Effector CD4-positive, alpha-beta T cell (primary cell): ENCODE results near the gene USP13.
"Not testable (repeated sequence)": the region's sequence is repeated elsewhere in the genome, so short reads cannot be mapped to it uniquely, and the experiment has no call there.

Source experiments
- DNase-seq: peaks from one replicate; pipeline ENCODE4 v3.0.0-alpha.2; 2020

Gene USP13

DNA sequence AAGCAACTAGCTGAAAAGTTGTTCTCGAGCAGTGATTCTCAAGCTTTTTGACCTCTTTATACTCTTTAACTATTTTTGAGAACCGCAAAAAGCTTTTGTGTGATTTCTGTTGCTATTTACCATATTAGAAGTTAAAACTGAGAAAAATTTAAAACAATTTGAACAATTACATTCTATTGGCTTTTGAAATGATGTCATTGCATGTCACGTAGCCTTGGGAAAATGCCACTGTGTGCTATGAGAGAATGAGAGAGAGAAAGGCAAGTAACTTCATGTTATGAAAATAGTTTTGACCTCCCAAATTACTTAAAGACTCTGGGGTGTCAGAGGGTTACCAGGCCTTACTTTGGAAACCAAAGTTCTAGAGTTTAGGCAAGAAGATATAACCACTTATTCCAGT is 8.0 kb downstream of the USP13 start:
- DNase-seq = no peak

DNA sequence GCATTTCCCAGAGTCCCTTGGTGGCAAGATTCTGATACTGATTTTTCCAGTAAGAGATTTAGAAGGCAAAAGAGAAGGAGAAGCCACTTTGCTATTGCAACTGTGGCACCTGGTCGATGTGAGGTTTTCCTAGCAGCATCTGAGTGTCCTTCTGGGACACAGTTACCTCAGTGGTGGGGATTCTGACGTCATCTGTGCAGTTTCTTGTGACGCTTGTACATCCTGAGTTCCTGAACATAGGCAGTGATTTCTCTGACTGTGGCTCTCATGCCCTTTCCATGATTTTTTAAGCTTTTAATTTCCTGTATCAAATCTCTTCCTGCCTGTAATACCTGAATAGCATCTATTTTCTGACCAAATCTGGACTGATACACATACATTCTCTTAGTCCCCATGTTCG is 8.9 kb downstream of the USP13 start:
- no peak for DNase-seq

DNA sequence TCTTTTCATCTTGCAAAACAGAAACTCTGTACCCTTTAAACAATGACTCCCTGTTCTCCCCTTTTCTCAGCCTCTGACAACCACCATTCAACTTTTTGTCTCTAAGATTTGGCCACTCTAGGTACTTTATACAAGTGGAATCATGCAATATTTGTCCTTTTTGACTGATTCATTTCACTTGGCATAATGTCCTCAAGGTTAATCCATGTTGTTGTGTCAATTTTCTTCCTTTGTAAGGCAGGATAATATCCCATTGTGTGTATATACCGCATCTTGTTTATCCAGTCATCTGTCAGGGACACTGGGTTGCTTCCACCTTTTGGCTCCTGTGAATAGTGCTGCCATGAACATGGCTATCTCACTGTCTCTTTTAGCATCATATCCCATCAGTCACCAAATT is 10.3 kb downstream of the USP13 start:
- DNase-seq = no peak

DNA sequence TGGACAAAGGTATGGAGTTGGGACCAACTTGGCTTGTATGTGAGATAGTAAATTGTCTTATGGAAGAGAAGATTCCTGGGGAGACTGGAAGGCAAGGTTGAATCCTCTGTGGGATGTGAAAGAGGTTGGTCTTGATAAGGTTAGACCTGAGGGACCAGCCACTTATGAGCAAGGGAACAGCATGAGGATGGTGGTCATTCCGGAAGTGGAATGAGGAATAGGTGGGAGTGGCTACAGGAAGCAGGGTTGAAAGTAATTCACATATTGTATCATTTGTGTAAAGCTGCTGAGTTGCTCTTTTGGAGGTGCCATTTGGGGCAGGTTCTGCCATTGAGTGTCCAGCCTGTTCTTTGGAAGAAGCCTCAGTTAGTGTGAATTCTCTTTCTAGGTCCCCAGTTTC is 13.2 kb downstream of the USP13 start:
- no peak for DNase-seq

DNA sequence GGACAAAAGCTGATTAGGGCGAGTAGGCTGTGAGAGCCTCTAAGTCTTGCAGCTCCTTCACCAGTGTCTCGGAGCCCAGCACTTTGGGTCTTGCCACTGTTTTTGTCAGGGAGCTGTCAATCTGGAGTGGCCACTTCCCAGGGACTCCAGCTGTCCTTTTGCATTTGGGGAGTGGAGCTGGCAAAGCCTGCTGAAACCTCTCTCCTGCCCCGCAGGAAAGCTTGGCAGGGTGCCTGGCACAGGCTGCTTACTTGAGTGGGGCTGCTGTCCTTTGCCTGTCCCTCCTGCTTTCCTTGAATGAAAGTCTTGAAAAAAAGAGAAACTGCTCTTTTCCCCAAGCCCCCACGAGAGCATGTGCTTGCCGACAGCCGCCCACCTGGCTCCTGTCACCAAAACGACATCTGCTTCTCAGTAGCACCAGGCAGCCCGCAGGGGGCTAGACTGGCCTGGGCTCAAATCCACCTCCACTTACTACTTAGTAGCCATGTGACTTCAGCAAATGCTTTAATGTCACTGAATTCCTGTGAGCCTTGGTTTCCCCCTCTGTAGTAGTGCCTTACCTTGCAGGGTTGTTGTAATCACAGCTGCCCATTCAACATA is 13.7 kb downstream of the USP13 start:
- no peak for DNase-seq

DNA sequence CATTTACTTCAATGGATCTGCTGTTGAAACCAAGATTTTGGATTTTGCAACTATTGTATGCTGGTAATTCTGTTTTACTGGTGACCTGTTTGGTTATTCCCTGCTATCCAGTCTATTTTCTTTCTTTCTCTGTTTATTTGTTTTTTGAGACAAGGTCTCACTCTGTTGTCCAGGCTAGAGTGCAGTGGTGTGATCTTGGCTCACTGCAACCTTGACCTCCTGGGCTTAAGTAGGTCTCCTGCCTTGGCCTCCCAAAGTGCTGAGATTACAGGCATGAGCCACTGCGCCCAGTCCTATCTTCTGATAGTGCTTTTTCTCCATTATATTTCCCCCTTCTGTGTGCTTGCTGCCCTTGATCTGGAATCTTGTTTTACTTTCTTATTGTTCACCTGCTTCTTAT is 15.6 kb downstream of the USP13 start:
- no peak for DNase-seq

DNA sequence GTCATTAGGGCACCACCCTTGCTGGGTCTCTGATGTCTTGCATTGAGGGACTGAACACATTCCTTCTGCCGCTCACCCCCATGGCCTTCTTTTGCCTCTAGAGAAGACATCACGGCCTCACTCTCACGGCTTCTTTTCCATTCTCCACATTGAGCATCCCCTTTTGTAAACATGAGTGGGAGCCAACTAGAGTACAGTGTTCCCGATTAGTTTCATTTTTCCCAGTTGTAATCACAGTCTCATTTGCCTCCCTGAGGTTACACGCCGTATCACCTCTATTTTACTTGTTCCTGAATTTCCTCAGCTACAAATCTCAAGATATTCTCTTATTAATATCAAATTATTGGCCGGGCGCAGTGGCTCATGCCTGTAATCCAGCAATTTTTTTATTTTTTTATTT is 17.5 kb downstream of the USP13 start:
- no peak for DNase-seq

DNA sequence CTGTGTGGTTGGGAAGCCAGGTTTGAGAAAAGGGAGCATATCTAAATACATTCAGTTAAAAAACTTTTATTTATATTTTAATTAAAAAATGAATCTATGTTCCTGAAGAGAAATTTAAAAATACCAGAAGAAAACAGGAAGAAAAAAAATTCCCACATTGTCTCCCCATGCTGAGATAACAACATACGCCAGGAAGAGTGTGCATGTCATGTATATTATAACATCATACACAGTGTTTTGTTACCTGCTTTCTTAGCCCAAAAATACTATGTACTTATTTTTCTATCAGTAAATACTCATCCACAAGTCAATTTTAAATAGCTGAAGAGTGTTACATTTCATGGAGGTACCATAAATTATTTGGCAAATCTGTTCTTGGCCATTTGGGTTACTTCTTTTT is 18.5 kb downstream of the USP13 start:
- DNase-seq = no peak

DNA sequence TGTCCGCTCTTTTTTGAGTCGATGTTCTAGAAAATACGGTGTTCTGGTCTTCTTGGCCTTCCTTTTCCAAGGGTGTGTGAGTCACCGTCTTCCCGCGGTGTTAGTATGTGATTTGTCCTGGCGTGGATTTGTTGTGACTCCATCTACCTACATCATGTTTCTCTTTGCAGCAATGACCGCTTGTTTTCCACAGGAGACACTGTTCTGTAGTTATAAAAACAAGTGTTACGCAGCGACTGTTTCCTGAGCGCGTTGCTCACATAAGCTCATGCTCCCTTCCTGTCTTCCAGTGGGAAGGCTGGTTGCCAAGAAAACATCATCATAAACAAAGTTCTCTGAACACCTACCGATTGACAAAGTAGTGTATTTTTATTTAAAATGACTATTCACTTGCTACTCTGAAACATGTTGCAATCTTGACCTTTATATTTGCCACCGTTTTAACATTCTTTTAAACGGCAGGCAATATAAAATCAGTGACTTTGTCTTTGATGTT is 19.0 kb downstream of the USP13 start:
- DNase-seq = no peak

DNA sequence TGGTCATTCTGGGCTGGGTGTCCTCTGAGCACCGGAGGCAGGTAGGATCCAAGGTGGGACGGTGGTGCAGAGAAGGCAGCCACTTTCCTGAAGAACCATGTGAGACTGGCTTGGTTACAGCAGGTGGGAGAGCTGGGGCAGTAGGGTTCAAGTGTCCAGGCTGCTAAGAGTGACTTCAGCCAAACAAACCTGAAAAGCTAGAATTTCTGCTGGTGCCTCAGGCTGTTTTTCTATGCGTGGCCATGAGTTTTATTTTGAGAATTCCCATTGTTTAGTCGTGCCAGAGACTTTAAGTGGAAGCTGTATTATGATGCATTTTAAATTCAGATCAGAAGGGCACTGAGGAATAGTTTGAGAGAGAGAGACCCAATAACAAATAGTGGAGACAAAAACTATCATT is 20.1 kb downstream of the USP13 start:
- no peak for DNase-seq

DNA sequence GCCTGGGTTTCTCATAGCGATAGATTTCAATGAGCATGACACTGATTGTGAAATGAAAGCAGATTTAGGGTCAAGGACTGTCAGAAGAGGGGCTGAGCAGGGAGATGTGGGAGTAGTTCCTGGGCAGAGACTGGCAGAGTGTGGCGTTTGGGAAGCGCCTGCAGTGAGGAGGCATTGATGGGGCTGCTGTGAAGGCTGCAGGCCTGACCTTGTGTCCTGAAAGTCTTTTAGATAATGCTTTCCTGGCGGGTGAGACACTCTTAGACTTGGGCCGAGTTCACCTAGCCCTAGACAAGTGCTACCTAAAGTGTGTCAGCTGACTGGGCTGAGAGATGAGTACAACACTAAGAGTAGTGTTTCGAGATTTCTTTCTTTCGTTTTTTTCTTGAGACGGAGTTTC is 20.7 kb downstream of the USP13 start:
- DNase-seq = no peak

DNA sequence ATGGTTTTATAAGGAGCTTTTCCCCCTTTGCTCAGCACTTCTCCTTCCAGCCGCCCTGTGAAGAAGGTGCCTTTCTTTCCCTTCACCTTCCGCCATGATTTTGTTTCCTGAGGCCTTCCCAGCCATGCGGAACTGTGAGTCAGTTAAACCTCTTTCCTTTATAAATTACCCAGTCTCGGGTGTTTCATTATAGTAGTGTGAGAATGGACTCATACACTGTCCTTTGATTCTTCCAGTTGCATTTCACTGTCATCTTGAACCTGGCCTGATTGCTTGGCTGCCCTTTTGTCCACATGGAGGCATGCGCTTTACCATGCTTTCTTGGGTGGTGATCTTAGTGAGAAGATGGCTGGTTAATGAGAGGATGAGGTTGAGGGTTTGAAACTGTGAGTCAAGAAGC is 23.2 kb downstream of the USP13 start:
- DNase-seq = no peak

DNA sequence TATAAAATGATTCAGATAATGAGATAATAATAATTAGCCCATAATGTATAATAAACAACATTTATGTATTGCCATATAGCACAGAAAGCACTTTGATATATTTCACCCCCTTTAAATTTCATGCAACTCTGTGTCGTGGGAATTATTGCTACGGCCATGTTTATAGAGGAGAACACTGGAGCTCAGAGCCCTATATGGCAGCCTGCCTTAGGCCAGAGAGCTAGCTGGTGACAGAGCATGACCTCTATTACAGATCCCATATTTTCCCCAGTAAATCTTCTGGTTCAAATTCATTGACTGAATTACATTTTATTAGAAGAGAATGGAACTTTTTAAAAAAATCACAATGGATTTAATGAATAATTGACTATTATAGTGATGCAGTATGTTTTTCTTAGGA is 25.0 kb downstream of the USP13 start:
- DNase-seq = no peak

DNA sequence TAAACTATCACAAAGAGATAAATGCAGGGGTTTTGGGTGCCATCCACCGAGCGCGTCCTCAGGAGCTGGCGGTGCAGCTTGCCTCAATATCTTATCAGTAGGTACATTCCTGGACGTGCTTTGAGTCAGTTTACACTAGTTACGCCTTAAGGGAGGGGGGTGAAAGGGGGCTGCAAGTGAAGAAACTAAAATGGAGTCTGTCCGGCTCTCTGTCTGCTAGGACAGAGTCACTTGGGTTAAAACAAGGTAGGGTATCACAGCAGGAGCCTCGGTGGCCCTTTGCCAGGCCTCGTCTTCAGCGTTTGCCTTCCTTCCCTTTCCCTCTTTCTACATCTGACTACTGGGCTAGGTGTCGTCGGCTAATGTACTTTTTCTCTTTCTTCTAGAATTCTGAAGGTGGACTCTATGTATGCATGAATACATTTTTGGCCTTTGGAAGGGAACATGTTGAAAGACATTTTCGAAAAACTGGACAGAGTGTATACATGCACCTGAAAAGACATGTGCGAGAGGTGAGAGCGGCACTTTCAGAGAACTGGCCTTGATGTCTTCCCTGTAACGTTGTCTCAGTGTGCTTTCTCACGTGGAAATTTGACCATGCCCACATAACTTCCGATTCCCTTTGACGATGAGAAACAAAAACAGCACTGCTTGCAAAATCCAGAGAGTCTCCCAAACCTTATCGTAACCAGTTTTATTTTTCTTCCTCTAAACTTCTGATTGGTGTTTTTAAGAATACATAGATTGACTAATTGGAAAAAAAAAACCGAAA is 28.8 kb downstream of the USP13 start:
- DNase-seq = no peak

DNA sequence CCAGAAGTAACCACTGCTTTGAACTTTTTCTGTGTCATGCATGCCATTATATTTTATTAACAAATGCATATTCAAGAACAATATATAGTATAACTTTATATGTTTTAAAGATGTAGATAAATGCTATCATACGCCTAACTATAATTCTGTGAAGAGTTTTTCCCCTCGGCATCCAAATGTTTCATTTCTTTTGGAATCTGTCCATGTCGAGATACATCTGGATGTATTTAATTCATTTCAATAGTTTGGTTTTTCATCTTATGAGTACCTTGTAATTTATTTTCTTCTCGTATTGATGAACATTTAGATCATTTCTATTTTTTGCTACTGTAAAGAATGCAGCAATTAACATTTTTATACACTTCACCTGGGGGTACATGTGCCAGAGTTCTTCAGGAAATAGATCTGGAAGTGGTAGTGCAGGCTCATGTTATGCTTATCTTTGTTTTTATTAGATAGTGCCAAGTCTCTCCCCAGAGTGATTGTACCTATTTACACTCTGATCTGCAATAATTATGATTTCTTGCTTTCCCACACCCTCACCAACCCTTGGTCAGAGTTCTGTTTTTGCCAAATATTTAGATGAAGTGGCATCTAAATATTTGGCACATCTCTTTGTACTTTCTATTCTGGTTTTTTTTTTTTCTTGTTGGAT is 29.7 kb downstream of the USP13 start:
- no peak for DNase-seq

DNA sequence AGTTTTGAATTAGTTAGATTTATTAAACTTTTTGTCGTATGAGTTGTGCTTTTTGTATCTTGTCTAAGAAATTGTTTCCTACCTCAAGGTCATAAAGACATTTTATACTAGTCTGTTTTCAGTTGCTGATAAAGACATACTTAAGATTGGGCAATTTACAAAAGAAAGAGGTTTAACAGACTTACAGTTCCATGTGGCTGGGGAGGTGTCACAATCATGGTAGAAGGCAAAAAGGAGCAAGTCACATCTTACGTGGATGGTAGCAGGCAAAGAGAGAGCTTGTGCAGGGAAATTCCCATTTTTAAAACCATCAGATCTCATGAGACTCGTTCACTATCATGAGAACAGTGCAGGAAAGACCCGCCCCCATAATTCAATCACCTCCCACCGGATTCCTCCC is 30.4 kb downstream of the USP13 start:
- DNase-seq = not testable (repeated sequence)

DNA sequence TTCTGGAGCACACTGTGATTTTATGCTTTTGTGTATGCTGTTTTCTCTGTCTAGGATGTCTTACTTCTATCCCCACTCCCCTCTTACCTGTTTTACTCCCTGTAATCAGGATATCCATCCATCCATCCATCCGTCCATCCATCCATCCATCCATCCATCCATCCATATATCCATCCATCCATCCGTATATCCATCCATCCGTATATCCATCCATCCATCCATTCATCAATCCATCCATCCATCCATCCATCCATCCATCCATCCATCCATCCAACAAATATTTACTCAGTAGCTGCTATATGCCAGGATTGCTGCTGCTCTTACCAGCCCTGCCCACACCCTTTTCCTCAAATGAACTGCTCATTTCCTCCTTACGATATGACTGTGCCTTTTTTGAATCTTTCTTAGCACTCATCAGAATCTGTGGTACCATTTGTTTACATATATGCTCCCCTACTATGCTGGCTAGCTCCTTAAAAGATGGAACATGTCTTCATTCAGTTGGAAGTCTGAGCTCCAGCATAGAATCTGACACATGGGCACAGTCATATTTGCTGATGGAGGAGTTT is 35.2 kb downstream of the USP13 start:
- DNase-seq = no peak

DNA sequence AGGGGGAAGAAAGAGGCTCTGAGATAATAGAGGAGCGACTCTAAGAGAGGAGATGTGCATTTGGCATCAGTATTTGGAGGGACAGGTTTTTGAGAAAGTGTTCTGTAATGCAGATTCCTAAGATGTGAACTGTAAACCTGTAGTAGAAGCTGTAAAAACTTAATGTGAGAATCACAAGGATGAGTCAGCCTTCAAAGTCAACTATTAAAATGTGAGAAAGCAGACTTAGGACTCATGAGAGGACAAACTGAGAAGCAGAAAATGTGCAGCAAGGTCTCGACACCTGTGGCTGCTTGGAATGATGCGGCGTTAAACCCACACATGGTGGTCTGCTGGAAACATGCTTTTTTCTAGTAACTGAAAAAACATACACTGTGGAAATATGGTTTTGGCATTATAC is 36.0 kb downstream of the USP13 start:
- no peak for DNase-seq

DNA sequence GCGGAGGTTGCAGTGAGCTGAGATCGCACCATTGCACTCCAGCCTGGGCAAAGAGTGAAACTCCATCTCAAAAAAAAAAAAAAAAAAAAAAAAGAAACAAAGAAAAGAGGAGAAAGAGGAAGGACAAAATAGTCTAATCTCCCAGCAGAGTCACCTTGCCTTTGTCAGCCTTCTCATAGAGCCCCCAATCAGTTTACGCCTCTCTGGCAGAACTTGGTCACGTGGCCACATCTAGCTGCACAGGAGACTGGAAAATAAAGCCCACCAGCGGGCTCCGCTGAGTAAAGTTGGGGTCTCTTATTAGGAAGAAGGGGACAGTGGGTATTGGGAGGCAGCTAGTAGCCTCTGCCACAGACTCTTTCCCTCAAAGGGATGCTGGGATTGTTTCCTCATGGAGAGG is 41.9 kb downstream of the USP13 start:
- DNase-seq = no peak

DNA sequence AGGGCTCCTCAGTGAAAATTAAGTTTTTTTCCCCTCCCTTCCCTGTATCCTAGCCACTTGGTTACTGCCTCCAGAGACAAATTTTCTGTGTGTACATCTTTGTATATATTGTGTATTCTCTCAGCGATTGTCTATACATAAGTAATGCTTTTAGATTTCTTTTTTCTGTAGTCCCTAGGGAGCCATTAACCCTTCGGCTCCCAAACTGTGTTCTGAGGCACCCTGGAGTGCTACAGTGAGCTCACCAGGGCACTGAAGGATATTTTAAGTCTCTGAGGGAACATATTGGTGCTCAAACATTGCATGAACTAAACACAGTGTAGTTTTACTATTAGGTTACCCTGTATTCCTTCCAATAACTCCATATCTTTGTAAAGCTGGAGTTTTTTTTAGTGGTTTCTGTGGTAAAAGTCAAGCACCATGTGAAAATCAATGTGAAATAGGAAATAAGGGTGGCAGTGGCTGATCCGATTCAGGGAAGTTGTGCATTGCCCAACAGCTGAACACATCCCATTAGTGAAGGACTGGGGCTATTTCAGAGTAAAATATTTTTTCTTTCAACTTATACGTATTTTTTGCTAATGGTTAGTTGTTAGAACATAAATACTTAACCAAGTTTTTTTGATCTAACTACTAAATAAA is 43.0 kb downstream of the USP13 start:
- no peak for DNase-seq

DNA sequence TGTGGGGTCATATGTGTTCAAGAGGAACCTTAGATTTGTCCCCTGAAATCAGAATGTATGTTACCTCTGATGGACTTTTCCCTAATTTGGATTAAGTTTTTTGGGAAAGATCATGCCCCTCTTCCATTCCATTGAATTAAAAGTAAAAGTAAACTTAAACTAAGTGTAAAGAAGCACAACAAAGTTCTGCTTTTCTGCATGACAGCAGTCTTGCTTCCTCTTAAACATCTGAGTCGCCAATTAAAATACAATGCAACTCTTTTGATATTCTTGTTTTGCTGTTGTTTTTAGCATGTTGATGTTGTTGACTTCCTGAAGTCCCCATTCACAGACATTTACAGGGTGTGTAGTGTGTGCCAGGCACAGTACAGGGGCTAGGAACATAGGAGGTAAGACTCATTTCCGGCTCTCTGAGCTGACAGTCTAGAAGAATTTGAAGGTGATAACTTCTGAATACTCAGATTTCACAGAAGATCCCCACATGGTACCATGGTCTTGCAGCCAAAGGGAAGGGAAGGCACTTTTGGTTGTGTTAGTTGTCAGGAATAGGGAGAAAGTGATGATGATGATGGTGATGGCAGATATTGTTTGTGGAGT is 45.0 kb downstream of the USP13 start:
- DNase-seq = no peak

DNA sequence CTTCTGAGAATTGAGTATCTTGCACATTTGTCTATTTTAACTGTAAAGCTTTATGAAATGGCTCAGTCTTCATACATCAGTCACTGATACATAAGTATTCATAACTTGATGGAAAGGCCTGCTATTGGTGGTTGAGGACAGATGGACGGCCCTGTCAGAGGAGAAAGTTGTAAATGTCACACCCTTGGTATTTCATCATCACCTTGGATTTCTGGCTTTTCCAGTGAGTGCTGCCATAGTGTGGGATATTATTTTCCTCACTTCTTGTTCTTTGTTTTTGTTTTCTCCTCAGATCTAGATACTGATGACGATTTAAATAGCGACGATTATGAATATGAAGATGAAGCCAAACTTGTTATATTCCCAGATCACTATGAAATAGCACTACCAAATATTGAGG is 47.9 kb downstream of the USP13 start:
- no peak for DNase-seq
